GDM1 (cell line): Measurements from ENCODE around the gene FGF21.
"Not testable (repeated sequence)": the region's sequence is repeated elsewhere in the genome, so short reads cannot be mapped to it uniquely, and the experiment has no call there.

Experiments
- DNase-seq: peaks from one replicate; lab custom pipeline; 2025; lab: John Stamatoyannopoulos, UW

Gene FGF21

GRCh38 chr19:48751845-48752495 lies 3.4 kb upstream of the FGF21 start:
- peak; percentile 5 for DNase-seq

DNA sequence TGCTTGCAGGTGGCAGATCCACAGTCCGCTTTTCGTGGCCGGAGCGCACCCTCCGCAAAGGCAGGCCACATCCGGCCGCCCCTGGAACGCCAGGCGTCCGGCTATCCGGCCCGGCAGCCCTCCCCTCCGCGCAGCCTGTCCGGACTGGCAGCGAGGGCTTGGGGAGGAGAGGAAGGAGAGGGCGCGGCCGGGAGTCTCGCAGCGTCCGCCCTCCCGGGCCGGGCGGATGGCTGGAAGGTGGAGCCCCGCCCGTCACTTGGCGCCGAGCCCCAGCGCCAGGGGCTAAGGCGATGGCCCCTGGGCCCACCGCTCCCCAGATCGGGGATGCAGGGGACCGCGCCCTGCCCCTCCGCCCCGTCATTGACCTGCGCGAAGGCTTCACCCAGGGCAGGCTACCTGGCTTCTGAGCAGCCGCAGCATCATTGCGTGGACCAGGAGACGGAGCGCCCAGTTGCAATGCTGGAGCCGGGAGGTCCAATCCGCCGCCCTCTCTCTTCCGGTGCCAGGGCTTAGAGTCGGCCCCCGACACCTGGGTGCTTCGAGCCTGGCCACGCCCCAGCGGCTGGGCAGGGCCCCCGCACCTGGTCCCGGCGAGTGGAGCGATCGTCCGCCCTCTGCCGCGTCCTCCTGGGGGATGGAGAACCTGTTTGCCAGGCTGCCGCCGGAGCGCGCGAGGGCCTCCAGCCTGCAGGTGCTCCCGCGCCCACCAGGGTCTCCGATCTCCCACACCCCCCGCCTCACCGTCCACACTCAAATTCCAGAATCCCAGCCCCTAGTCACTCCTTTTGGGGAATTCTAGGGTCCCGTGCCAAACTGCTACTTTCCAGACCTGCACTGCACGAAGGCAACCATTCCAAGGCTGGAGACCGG lies 2.6 kb upstream of the FGF21 start, which contains the start of gene FUT1:
Gene FUT1, minus strand, starts transcription at position 146 of the 870 bp plus-strand sequence. CDS start 1,360 bp downstream, outside the sequence.
- DNase-seq: peak; percentile 26

- DNase-seq: no peak
These were observed 463 bp downstream of the FGF21 start for GRCh38 chr19:48755787-48756186.

GRCh38 chr19:48756212-48756611 lies 888 bp downstream of the FGF21 start:
- no peak for DNase-seq

GRCh38 chr19:48756686-48757085 lies 1.4 kb downstream of the FGF21 start:
- no peak for DNase-seq

DNA sequence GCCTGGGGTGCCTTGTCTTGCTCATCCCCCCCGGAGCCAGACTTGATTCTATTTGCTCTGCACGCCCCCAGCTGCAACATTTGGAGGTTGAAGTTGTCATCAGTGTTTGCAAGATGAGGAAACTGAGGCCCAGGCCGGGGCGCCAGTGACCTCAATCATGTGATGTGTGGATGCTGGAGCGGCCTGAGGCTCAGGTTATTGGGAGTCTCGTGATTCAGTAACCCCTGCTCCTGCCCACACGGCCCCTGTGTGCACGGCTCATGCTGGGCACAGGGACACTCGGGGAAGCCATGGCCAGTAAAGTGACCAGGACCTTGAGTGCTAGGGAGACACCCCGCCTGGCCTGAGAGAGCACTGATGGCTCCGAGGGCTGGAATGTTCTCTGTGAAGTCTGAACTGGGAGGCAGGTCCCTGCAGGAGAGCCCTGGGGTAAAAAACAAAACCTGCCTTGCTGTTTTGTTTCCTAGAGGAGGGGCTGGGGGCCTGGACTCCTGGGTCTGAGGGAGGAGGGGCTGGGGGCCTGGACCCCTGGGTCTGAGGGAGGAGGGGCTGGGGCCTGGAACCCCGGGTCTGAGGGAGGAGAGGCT lies 1.9 kb downstream of the FGF21 start:
- no peak for DNase-seq

DNA sequence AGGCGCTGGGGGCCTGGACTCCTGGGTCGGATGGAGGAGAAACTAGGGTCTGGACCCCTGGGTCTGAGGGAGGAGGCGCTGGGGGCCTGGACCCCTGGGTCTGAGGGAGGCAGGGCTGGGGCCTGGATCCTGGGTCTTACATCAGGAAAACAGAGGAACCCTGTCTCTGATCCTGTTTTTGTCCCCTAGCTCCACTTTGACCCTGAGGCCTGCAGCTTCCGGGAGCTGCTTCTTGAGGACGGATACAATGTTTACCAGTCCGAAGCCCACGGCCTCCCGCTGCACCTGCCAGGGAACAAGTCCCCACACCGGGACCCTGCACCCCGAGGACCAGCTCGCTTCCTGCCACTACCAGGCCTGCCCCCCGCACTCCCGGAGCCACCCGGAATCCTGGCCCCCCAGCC lies 2.4 kb downstream of the FGF21 start:
- no peak for DNase-seq

GRCh38 chr19:48760504-48761205 lies 5.3 kb downstream of the FGF21 start:
- no peak for DNase-seq

DNA sequence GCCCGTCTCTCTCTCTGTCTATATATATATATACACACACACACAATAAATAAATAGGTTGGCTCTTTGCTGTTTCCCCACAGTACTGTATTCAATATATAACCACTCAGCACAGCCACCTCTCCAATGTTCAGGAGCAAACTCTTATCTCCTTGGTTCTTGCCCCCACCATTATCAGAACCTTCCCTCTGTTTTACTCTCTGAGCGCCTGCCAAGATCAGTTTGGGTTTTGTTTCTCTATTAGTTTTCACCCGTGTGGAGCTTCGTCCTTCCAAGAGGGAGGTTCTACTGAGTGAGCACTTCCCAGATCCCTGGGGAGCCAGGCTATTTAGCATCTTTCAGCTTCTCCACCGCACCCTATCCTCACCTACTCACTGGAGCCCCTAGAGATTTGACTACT lies 10.5 kb downstream of the FGF21 start:
- not testable (repeated sequence) for DNase-seq

- DNase-seq: not testable (repeated sequence)
These were observed 12.9 kb downstream of the FGF21 start for GRCh38 chr19:48768171-48768753.

GRCh38 chr19:48768994-48769713 lies 13.8 kb downstream of the FGF21 start:
- no peak for DNase-seq

GRCh38 chr19:48770266-48770665 lies 14.9 kb downstream of the FGF21 start:
- DNase-seq: no peak

DNA sequence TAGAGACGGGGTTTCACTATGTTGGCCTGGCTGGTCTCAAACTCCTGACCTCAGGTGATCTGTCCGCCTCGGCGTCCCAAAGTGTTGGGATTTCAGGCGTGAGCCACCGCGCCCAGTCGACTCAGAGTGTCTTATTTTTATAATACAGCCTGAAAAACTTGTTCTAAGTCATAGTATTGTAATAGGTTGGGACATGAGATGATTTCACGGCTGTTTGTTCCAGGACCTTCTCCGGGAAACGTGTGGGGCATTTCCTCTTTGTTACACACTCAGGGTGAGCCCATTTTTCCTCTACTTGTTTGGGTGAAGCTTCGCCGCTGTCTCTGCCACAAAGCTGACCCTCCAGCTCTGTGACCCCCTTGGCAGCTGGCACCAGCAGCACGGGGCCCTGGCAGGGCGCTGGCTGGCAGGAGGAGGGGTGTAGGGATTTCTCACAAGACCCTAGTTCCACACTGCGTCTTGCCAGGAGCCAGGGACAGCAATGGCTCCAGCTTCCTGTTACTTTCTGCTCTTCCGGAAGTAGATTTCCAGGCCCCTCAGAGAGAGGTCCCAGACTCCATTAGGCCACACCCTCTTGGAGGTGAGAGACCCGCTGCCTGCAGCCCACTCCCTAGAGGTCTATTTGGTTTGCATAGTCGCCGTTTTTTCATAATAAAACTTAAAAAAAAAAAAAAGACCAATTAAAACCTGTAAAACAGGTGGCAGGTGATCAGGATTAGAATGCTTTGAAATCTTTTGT lies 15.6 kb downstream of the FGF21 start:
- no peak for DNase-seq

GRCh38 chr19:48772503-48772953 lies 17.2 kb downstream of the FGF21 start:
- DNase-seq: no peak

DNA sequence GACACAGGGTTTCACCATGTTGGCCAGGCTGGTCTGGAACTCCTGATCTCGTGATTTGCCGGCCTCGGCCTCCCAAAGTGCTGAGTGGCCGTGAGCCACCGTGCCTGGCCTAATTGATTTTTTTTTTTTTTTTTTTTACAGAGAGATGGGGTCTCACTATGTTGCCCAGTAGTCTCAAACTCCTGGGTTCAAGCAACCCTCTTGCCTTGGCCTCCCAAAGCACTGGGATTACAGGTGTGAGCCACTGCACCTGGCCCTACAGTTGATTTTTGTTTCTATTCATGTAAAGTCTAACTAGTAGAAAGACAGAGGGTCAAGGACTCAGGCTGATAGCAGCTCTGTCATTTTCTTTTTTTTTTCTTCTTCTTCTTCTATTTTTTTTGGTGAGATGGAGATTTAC lies 21.8 kb downstream of the FGF21 start:
- DNase-seq: no peak

DNA sequence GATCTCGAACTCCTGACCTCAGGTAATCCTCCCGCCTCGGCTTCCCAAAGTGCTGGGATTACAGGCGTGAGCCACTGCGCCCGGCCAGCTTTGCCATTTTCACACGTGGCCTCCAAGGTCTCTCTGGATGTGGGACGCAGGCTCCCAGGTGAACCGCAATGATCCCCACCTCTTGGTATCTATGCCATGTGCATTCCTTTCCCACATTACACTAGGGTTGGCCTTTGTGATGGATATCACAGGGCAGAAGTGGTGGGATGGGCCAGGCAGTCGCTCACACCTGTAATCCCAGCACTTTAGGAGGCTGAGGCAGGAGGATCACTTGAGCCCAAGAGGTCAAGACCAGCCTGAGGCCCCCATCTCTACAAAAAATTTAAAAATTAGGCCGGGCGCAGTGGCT lies 22.4 kb downstream of the FGF21 start:
- DNase-seq: no peak

DNA sequence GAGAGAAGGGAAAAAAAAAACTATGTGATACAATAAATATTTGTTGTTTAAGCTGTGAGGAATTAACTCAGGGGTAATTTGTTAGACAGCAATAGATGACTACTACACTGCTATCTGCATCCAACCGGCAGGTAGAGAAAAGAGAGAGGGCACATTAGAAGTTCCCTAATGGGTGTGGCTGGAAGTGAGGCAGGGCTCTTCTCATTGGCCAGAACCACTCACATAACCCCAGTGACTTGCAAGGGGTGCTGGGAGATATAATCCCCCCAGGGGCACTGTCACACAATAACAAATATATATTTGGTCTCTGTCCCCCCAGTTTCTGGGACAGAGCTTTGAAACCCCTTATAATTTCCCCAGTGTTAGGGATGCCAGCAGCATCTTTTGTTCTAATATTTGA lies 24.3 kb downstream of the FGF21 start:
- no peak for DNase-seq

DNA sequence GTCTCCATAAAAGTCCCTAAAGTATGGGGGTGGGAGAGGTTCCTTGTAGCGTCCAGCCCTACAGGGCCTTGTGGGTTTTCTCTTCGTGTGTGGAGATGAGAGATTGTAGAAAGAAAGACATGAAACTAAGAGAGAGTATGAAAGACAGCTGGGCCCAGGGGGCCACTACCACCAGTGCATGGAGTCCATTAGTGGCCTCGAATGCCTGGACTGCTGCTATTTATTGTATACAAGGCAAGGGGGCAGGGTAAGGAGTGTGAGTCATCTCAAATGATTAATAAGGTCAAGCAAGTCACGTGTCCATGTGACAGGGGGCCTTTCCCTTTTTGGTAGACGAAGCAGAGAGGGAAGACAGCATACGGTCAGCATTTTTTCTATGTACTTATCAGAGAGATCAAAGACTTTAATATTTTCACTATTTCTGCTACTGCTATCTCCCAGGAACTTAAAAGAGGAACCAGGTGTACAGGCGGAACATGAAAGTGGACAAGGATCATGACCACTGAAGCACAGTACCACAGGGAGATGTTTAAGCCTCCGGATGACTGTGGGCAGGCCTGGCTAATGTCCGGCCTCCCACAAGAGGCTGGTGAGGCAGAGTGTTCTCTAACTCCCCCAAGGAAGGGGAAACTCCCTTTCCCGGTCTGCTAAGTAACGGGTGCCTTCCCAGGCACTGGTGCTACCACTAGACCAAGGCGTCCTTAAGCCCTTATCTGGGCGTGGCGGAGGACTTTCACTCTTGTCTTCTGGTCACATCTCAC lies 25.5 kb downstream of the FGF21 start:
- DNase-seq: no peak

DNA sequence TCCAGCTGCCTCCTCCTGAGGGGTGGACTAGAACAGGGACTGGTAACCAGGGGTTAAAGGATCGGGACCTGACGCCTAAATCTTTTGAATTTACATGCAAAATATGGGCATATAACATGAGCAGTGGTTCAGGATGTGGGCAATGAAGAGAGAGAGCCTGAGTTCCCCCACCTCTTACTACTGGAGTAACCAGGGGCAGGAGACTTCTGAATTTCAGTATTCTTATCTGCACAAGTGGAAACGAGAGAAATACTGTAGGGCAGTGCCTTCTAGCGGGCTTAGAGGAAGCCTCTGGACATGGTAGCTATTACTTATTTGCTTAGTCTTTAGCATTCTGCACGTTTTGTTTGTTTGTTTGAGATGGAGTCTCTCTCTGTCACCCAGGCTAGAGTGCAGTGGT lies 29.2 kb downstream of the FGF21 start:
- no peak for DNase-seq

DNA sequence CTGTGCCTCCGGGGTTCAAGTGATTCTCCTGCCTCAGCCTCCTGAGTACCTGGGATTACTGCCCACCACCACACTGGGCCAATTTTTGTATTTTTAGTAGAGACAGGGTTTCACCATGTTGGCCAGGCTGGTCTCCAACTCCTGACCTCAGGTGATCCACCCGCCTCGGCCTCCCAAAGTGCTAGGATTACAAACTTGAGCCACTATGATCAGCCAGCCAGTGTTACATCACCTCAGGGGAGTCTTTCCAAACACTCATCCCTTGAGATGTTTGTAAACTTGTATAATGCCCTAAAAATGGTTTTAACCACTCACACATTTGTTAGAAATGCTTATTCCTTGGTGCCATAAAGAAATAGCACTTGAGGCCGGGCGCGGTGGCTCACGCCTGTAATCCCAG lies 31.1 kb downstream of the FGF21 start:
- DNase-seq: not testable (repeated sequence)
